Prostate gland (tissue), 2 donors: ENCODE data around the gene INTS1. TPM values are rescaled to one million over a fixed set of nuclear protein-coding genes. Genes with fewer than 3 reads are reported as not detected.

ENCODE experiments used
- DNase-seq: peaks from one replicate; pipeline ENCODE4 v3.0.0-alpha.2; 2019; ENCODE audit warnings: low spot score
- H3K27ac ChIP-seq, 2 donors: fragments of 200-600 bp; sonication (generic); 2 replicates each; pipeline ENCODE4 v1.5.1; 2017 to 2019
- H3K27me3 ChIP-seq: fragments of 200-600 bp; sonication (generic); replicated peaks from 2 replicates; pipeline ENCODE4 v1.5.1; 2019; ENCODE audit not compliant: insufficient read depth
- H3K36me3 ChIP-seq, 2 donors: fragments of 200-600 bp; sonication (generic); 1 replicate in 1 of 2; 2 replicates in 1 of 2; pipeline versions ENCODE4 v1.5.1 to v1.8.1; 2017 to 2019
- H3K4me1 ChIP-seq: fragments of 200-600 bp; sonication (generic); replicated peaks from 2 replicates; pipeline ENCODE4 v1.5.1; 2019
- H3K4me3 ChIP-seq, 2 donors: fragments of 200-600 bp; sonication (generic); 2 replicates each; pipeline ENCODE4 v1.5.1; 2017 to 2019
- H3K9me3 ChIP-seq: fragments of 200-600 bp; sonication (generic); 2 replicates; pipeline ENCODE4 v1.5.1; 2017
- CTCF ChIP-seq, 4 experiments: fragments of 200-600 bp in 2 of 4; fragments of 450-650 bp in 2 of 4; sonication (generic) in 2 of 4; IDR thresholded peaks; 1 replicate in 3 of 4; 2 replicates in 1 of 4; pipeline ENCODE4 v1.5.1; 2016 to 2019; ENCODE audit warnings: antibody characterized with exemption in 4 of 4, mild to moderate bottlenecking in 2 of 4, moderate library complexity in 2 of 4
- POLR2A ChIP-seq: fragments of 450-650 bp; IDR thresholded peaks from one replicate; pipeline ENCODE4 v1.6.1; 2016; ENCODE audit warnings: antibody characterized with exemption, mild to moderate bottlenecking
- POLR2AphosphoS5 ChIP-seq: sonication (generic); formaldehyde crosslinking; IDR thresholded peaks from one replicate; pipeline ENCODE4 v1.6.1; 2017; ENCODE audit warnings: antibody characterized with exemption
- WGBS: methylation state at CpG from one replicate; pipeline ENCODE4 v1.1.5; 2018; 5-methylcytosine and 5-hydroxymethylcytosine counted together
- intact Hi-C: fragments of 100-400 bp; cut with DNase I; formaldehyde crosslinking; loops from one replicate; pipeline ENCODE4 v1.14.2; 2022
- total RNA-seq, 2 donors: library from RNA; depleted of rRNA; stranded (reverse); fragments of >200 nt; gene quantifications; one replicate each; pipeline ENCODE4 v1.1.0, GENCODE V29; 2016

INTS1 gene
- total RNA-seq, 2 donors from 2014 or later: 64.9 to 146 TPM

GRCh38 chr7:1484569-1484968, 19.6 kb downstream of the INTS1 start:
- intact Hi-C loops: no loop called here
- no peak for DNase-seq
- Histone ChIP-seq H3K9me3 (no peaks in the 10 kb centered on the region), H3K4me3 (no peak overlapping the region), H3K27me3 (no peaks in the 10 kb centered on the region), H3K36me3 (peaks cover 29 to 37% of the 10 kb centered on the region in 2 donors), H3K27ac (no peak overlapping the region), H3K4me1 (no peaks in the 10 kb centered on the region)
- TF ChIP-seq POLR2A (no peak), POLR2AphosphoS5 (no peak), CTCF (IDR thresholded peaks at IDR 0.05) (no peak)
- whole genome bisulfite sequencing: 95% methylated on average over 12 of the region's 12 CpGs

- no peak for TF ChIP-seq CTCF (IDR thresholded peaks at IDR 0.05)
- no peak for TF ChIP-seq POLR2A
- TF ChIP-seq POLR2AphosphoS5: no peak
- no peak for DNase-seq
- no peaks in the 10 kb centered on the region for H3K4me1 ChIP-seq
- no peaks in the 10 kb centered on the region for H3K9me3 ChIP-seq
- intact Hi-C loops: no loop called here
- H3K36me3 ChIP-seq: peaks cover 25 to 30% of the 10 kb centered on the region in 2 donors
- no peak overlapping the region for H3K27ac ChIP-seq
- 93% methylated on average over 62 of the region's 65 CpGs for WGBS
- no peak overlapping the region for H3K4me3 ChIP-seq
- H3K27me3 ChIP-seq: no peaks in the 10 kb centered on the region
Measured at GRCh38 chr7:1483536-1484505, 20.4 kb downstream of the INTS1 start.

- H3K9me3 ChIP-seq: no peaks in the 10 kb centered on the region
- 85% methylated on average over 22 of the region's 22 CpGs for WGBS
- H3K36me3 ChIP-seq: peaks cover 21 to 23% of the 10 kb centered on the region in 2 donors
- H3K4me1 ChIP-seq: no peaks in the 10 kb centered on the region
- H3K4me3 ChIP-seq: no peak overlapping the region
- TF ChIP-seq POLR2A (no peak), CTCF (IDR thresholded peaks at IDR 0.05) (no peak), POLR2AphosphoS5 (no peak)
- H3K27ac ChIP-seq: no peak overlapping the region
- no peaks in the 10 kb centered on the region for H3K27me3 ChIP-seq
- DNase-seq: no peak
- intact Hi-C loops: no loop called here
Measured at GRCh38 chr7:1483079-1483478, 21.1 kb downstream of the INTS1 start.

GRCh38 chr7:1481300-1481699, 22.9 kb downstream of the INTS1 start:
- peaks cover 7 to 14% of the 10 kb centered on the region in 2 donors for H3K36me3 ChIP-seq
- WGBS: 95% methylated on average over 4 of the region's 20 CpGs
- H3K9me3 ChIP-seq: no peaks in the 10 kb centered on the region
- no peaks in the 10 kb centered on the region for H3K4me1 ChIP-seq
- intact Hi-C loops: no loop called here
- no peak overlapping the region for H3K27ac ChIP-seq
- H3K27me3 ChIP-seq: no peaks in the 10 kb centered on the region
- no peak for DNase-seq
- H3K4me3 ChIP-seq: no peak overlapping the region
- TF ChIP-seq CTCF (IDR thresholded peaks at IDR 0.05) (no peak), POLR2A (no peak)

- TF ChIP-seq POLR2AphosphoS5 (no peak), POLR2A (no peak)
- no peak overlapping the region for H3K27ac ChIP-seq
- peaks cover 7 to 14% of the 10 kb centered on the region in 2 donors for H3K36me3 ChIP-seq
- no peaks in the 10 kb centered on the region for H3K27me3 ChIP-seq
- intact Hi-C loops: no loop called here
- H3K4me1 ChIP-seq: no peaks in the 10 kb centered on the region
- no peaks in the 10 kb centered on the region for H3K9me3 ChIP-seq
- DNase-seq: no peak
- 66% methylated on average over 2 of the region's 12 CpGs for WGBS
- no peak overlapping the region for H3K4me3 ChIP-seq
Measured at GRCh38 chr7:1480670-1481069, 23.5 kb downstream of the INTS1 start.
